ENCODE measurements around the gene GRID2. TPM values are rescaled to one million over a fixed set of nuclear protein-coding genes. Genes with fewer than 3 reads are reported as not detected.

The GRID2 gene
- total and polyA plus RNA-seq, 10 of the 15 experiments (the other 5 are each of a cell fraction or from before 2014, with no cell fraction given): not detected

DNA sequence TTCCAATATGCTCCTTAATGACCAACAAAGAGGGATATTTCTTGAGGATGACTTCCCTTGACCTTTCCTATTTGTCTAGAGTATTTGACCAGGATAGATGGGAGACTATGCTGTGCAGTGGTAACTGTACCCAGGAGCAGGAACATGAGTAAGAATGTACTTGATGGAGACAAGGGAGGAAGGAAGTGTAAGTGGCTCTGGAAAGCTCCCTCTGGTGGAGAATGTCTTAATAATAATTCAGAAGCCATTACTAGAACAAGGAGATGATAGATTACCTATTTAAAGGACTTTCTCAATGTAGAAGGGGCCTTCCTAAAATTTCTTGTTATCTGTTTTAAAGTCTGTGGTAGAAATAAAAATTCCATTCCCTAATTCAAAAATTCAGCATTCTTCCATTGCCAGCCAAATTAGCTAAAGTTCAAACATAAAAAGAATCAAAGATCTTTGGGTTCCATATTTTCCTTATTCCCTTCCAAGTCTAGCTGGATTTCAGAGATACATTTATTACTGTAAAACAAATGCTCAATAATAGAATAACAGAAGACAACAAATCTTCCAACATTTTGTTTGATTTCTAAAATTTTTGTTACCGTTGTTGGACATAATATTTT, 83.8 kb downstream of the GRID2 start:
- Histone ChIP-seq H2AFZ (ENCODE audit: control insufficient read depth, low read depth, low read length) (no peak overlapping the region), H4K20me1 (ENCODE audit: control insufficient read depth, insufficient read depth) (no peaks in the 10 kb centered on the region), H3K79me2 (ENCODE audit: control insufficient read depth, insufficient read depth, low read length) (no peaks in the 10 kb centered on the region), H3K36me3 (ENCODE audit: control insufficient read depth in 2 of 2, insufficient read depth in 2 of 2, low read length in 1 of 2) (no peaks in the 10 kb centered on the region), H3K4me3 (no peak overlapping the region), H3K9ac (ENCODE audit: control insufficient read depth, insufficient read depth, low read length) (no peak overlapping the region), H3K4me1 (ENCODE audit: control insufficient read depth, insufficient read depth, low read length) (no peaks in the 10 kb centered on the region), H3K27ac (ENCODE audit: control insufficient read depth, insufficient read depth) (no peak overlapping the region), H3K27me3 (replicated peaks in 1 of 2; ENCODE audit: control insufficient read depth in 2 of 2, insufficient read depth in 2 of 2, low read length in 1 of 2) (no peaks in the 10 kb centered on the region), H3K4me2 (ENCODE audit: control insufficient read depth, insufficient read depth) (no peak overlapping the region), H3K9me3 (replicated peaks; ENCODE audit: control insufficient read depth, insufficient read depth, low read length) (no peaks in the 10 kb centered on the region)
- in situ Hi-C loops (cut with MboI) (loop anchor here (25.0 kb wide), 2 partner anchors 1275 to 1975 kb away; no protein-coding TSS in a partner anchor), intact Hi-C loops (cut with micrococcal nuclease; ENCODE audit: unreplicated experiment) (loop anchor here (1.0 to 10.0 kb wide), 2 partner anchors 1274 to 1973 kb away; no protein-coding TSS in a partner anchor)
- ATAC-seq (peak; percentile 85), DNase-seq (ENCODE audit: low read depth, low spot score) (peak; percentile 4), FAIRE-seq (peak; percentile 54)
- ChIA-PET SMC1A (ENCODE audit: uncharacterized antibody, unreplicated experiment) (interaction anchor here (0.7 to 2.4 kb wide), 6 partner anchors 11 to 1969 kb away, joined by 3 to 8 read pairs (median 6); no protein-coding TSS in a partner anchor), POLR2A (no interaction called here), CTCF (interaction anchor here (0.7 to 3.5 kb wide), 7 partner anchors 11 to 1968 kb away, joined by 3 to 20 read pairs (median 6); no protein-coding TSS in a partner anchor), RAD21 (ENCODE audit: unreplicated experiment) (interaction anchor here (0.8 to 1.7 kb wide), 3 partner anchors 12 to 1274 kb away, joined by 3 to 5 read pairs (median 3); no protein-coding TSS in a partner anchor)
- no TSS peak for BruUV-seq (replicated peaks)
- 41% methylated on average over 1 of the region's 1 CpG for WGBS (ENCODE audit: insufficient coverage, insufficient replicate concordance, low lambda C conversion rate, missing lambda C conversion rate)
- TF ChIP-seq RB1 (IDR thresholded peaks at IDR 0.05; ENCODE audit: borderline replicate concordance): no peak
- TF ChIP-seq, protein P1, sequence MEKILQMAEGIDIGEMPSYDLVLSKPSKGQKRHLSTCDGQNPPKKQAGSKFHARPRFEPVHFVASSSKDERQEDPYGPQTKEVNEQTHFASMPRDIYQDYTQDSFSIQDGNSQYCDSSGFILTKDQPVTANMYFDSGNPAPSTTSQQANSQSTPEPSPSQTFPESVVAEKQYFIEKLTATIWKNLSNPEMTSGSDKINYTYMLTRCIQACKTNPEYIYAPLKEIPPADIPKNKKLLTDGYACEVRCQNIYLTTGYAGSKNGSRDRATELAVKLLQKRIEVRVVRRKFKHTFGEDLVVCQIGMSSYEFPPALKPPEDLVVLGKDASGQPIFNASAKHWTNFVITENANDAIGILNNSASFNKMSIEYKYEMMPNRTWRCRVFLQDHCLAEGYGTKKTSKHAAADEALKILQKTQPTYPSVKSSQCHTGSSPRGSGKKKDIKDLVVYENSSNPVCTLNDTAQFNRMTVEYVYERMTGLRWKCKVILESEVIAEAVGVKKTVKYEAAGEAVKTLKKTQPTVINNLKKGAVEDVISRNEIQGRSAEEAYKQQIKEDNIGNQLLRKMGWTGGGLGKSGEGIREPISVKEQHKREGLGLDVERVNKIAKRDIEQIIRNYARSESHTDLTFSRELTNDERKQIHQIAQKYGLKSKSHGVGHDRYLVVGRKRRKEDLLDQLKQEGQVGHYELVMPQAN (conservative IDR thresholded peaks at IDR 0.05): no peak
- no peak for TF ChIP-seq USF2 (IDR thresholded peaks at IDR 0.05; ENCODE audit: borderline replicate concordance, low read depth, low read length)
- no peak for TF ChIP-seq IKZF2 (IDR thresholded peaks at IDR 0.05)
- TF ChIP-seq, protein P2, sequence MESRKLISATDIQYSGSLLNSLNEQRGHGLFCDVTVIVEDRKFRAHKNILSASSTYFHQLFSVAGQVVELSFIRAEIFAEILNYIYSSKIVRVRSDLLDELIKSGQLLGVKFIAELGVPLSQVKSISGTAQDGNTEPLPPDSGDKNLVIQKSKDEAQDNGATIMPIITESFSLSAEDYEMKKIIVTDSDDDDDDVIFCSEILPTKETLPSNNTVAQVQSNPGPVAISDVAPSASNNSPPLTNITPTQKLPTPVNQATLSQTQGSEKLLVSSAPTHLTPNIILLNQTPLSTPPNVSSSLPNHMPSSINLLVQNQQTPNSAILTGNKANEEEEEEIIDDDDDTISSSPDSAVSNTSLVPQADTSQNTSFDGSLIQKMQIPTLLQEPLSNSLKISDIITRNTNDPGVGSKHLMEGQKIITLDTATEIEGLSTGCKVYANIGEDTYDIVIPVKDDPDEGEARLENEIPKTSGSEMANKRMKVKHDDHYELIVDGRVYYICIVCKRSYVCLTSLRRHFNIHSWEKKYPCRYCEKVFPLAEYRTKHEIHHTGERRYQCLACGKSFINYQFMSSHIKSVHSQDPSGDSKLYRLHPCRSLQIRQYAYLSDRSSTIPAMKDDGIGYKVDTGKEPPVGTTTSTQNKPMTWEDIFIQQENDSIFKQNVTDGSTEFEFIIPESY (IDR thresholded peaks at IDR 0.05): no peak
- no peak for TF ChIP-seq MYB (IDR thresholded peaks at IDR 0.05; ENCODE audit: borderline replicate concordance, low read depth, low read length)
- no peak for TF ChIP-seq SKIL (IDR thresholded peaks at IDR 0.05; ENCODE audit: low read depth, poor library complexity, severe bottlenecking)
- no peak for TF ChIP-seq NR2F1 (conservative IDR thresholded peaks at IDR 0.05)
- no peak for TF ChIP-seq ZSCAN29 (IDR thresholded peaks at IDR 0.05)
- TF ChIP-seq SMC3 (IDR thresholded peaks at IDR 0.05; ENCODE audit: borderline replicate concordance, low read length): peak; percentile 58
- no peak for TF ChIP-seq HDAC6 (IDR thresholded peaks at IDR 0.05; ENCODE audit: unreplicated experiment)
- TF ChIP-seq MEF2B (IDR thresholded peaks at IDR 0.05; ENCODE audit: partially characterized antibody, poor library complexity, severe bottlenecking): no peak
- no peak for TF ChIP-seq SMAD5 (IDR thresholded peaks at IDR 0.05; ENCODE audit: low read depth)
- TF ChIP-seq YY1 (IDR thresholded peaks at IDR 0.05; ENCODE audit: low read depth, low read length): peak; percentile 41; the same call in 1 of the 2 replicates
- no peak for TF ChIP-seq BHLHE40 (IDR thresholded peaks at IDR 0.05; ENCODE audit: borderline replicate concordance in 1 of 2, low read depth in 2 of 2, low read length in 1 of 2)
- no peak for TF ChIP-seq HCFC1 (IDR thresholded peaks at IDR 0.05; ENCODE audit: low read length)

Data from GM12878 (cell line).